ENCODE results near the gene PPFIA3. TPM values are rescaled to one million over a fixed set of nuclear protein-coding genes. Genes with fewer than 3 reads are reported as not detected.

The PPFIA3 gene
- total RNA-seq, 2 donors from 2014 or later, result 2.6 to 3.9 TPM

GRCh38 chr19:49109051-49109450, 10.3 kb upstream of the PPFIA3 start:
- no peak overlapping the region for H3K27ac Mint-ChIP-seq

GRCh38 chr19:49109569-49110233, 9.6 kb upstream of the PPFIA3 start:
- H3K4me1 Mint-ChIP-seq, result peaks cover 17% of the 10 kb centered on the region
- H3K9me3 ChIP-seq (ENCODE audit: control insufficient read depth, low read length, poor library complexity, severe bottlenecking), result no peaks in the 10 kb centered on the region
- no peaks in the 10 kb centered on the region for H3K27me3 Mint-ChIP-seq
- H3K4me3 Mint-ChIP-seq, result no peak overlapping the region
- H3K27ac Mint-ChIP-seq, result no peak overlapping the region
- peaks cover 7% of the 10 kb centered on the region for H3K36me3 Mint-ChIP-seq (ENCODE audit: low read depth)
- DNase-seq (no peak), ATAC-seq (no peak)

More at GRCh38 chr19:49109051-49109450, 10.3 kb upstream of the PPFIA3 start:
- ATAC-seq, result no peak
- no peak for DNase-seq
- no peaks in the 10 kb centered on the region for H3K9me3 ChIP-seq (ENCODE audit: control insufficient read depth, low read length, poor library complexity, severe bottlenecking)
- Mint-ChIP-seq H3K4me3 (no peak overlapping the region), H3K36me3 (ENCODE audit: low read depth) (peaks cover 8% of the 10 kb centered on the region), H3K4me1 (peaks cover 16% of the 10 kb centered on the region), H3K27me3 (no peaks in the 10 kb centered on the region)

DNA sequence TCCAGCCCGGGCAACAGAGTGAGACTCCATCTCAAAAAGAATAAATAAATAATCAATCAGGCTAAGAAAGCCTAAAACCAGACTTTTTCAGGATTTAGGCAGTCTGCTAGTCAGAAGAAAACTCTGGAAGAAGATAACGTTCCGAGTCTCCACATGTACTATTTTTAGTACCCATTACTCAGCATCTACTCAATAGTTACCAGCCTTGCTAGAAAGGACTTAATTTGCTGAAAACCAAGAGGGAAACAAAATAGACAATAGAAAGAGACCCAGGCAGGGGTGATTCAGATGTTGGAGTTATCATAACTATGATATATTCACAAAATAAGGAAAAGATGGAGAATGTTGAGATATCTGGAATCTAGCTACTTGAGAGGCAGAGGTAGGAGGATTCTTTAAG, 8.8 kb upstream of the PPFIA3 start:
- Mint-ChIP-seq H3K4me3 (no peak overlapping the region), H3K4me1 (peaks cover 17% of the 10 kb centered on the region), H3K27me3 (no peaks in the 10 kb centered on the region), H3K27ac (no peak overlapping the region), H3K36me3 (ENCODE audit: low read depth) (peaks cover 6% of the 10 kb centered on the region)
- DNase-seq (no peak), ATAC-seq (no peak)
- H3K9me3 ChIP-seq (ENCODE audit: control insufficient read depth, low read length, poor library complexity, severe bottlenecking), result no peaks in the 10 kb centered on the region

GRCh38 chr19:49111218-49111998, 7.9 kb upstream of the PPFIA3 start:
- ATAC-seq (no peak), DNase-seq (no peak)
- Mint-ChIP-seq H3K4me3 (peak overlapping the region; percentile 7), H3K27ac (no peak overlapping the region), H3K27me3 (no peaks in the 10 kb centered on the region), H3K4me1 (peaks cover 20% of the 10 kb centered on the region), H3K36me3 (ENCODE audit: low read depth) (peaks cover 6% of the 10 kb centered on the region)
- no peaks in the 10 kb centered on the region for H3K9me3 ChIP-seq (ENCODE audit: control insufficient read depth, low read length, poor library complexity, severe bottlenecking)

DNA sequence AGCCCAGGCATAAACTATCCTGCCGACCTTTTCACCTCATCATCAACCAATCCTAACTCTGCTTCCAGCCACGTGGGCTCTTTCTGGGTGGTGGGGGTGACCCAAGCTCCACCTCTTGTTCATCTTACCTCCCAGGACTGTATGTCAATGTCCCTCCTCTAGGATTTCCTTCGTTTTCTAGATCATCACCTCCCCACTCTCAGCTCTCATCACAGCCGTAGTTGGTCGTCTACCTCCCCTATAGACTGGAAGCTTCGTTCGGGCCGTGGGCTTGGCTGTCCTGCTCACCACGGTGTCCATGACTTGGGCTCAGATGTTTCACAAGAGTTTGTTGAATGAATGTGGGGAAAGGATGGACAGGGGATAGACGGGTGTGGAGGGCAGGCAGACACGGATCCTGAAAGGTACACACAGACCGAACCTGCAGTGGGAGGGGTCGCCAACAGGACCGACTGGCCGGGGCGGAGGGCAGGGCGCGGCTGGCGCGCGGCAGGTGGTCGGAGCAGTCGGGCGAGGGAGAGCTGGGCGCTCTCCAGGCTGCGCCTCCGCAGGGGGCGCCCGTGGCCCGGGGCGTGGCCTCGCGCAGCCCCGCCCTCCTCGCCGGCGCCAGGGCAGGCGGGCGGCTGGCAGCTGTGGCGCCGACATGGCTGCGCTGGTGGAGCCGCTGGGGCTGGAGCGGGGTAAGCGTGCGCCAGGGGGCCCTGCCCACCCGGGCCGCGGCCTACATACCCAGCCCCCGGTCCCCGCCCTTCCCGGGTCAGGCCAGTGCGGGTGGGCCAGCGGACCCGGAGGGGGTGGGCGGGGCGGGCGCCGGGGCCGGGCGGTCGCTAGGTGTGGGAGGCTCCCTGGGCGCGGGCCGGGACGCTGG, 5.3 kb upstream of the PPFIA3 start, which contains the start of gene LIN7B:
Gene LIN7B, plus strand, starts transcription at position 609 of the 868 bp plus-strand sequence. Its CDS starts 35 bp downstream, at position 644.
- no peaks in the 10 kb centered on the region for H3K36me3 Mint-ChIP-seq (ENCODE audit: low read depth)
- ATAC-seq, result peak; percentile 66

DNA sequence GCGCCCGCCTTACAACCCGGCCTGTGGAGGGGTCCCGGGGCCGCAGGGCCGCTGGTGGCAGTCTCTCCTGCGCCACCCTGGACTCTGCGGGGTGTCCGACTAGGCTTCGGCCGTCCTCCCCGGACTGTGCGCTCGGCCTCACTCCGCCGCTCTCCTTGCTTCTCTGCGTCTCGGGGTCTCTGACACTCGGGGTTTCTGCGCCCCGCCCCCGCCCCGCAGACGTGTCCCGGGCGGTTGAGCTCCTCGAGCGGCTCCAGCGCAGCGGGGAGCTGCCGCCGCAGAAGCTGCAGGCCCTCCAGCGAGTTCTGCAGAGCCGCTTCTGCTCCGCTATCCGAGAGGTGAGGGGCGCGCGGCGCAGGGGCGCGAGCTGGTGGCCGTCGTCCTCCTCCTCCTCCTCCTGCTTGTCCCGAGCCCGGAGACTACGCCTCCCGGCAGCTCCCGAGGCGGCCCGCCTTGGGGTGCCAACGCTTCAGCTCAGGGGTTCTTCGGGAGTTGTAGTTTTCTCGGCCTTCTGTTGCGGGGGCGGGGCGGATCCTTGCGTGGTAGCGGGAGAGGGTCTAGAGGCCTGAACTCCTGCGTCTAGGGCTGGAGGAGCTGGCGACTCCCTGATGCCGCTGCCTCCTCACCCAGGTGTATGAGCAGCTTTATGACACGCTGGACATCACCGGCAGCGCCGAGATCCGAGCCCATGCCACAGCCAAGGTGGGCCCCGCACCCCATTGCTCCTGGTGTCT, 4.5 kb upstream of the PPFIA3 start:
- Mint-ChIP-seq H3K4me1 (peaks cover 30% of the 10 kb centered on the region), H3K36me3 (ENCODE audit: low read depth) (no peaks in the 10 kb centered on the region), H3K27ac (peak overlapping the region; percentile 61), H3K4me3 (peak overlapping the region; percentile 86), H3K27me3 (no peaks in the 10 kb centered on the region)
- DNase-seq, result peak in 2 of 3 donors; percentile 27 to 29
- no peaks in the 10 kb centered on the region for H3K9me3 ChIP-seq (ENCODE audit: control insufficient read depth, low read length, poor library complexity, severe bottlenecking)
- ATAC-seq, result no peak

More for the DNA sequence above, 5.3 kb upstream of the PPFIA3 start, which contains the start of gene LIN7B:
- no peaks in the 10 kb centered on the region for H3K9me3 ChIP-seq (ENCODE audit: control insufficient read depth, low read length, poor library complexity, severe bottlenecking)
- Mint-ChIP-seq H3K27me3 (no peaks in the 10 kb centered on the region), H3K4me1 (peaks cover 29% of the 10 kb centered on the region), H3K4me3 (peak within 1 kb of the TSS; percentile 86), H3K27ac (peak within 1 kb of the TSS; percentile 61)
- DNase-seq, result peak; percentile 78 to 83 (median 80)

- Mint-ChIP-seq H3K27ac (peak overlapping the region; percentile 83), H3K4me3 (no peak overlapping the region), H3K36me3 (ENCODE audit: low read depth) (no peaks in the 10 kb centered on the region), H3K27me3 (peaks cover 5% of the 10 kb centered on the region), H3K4me1 (peaks cover 40% of the 10 kb centered on the region)
- H3K9me3 ChIP-seq (ENCODE audit: control insufficient read depth, low read length, poor library complexity, severe bottlenecking), result no peaks in the 10 kb centered on the region
- DNase-seq (no peak), ATAC-seq (no peak)
These were observed 2.8 kb upstream of the PPFIA3 start for GRCh38 chr19:49116544-49116943.

- Mint-ChIP-seq H3K27me3 (peaks cover 5% of the 10 kb centered on the region), H3K4me1 (peaks cover 42% of the 10 kb centered on the region), H3K27ac (peak overlapping the region; percentile 95), H3K36me3 (ENCODE audit: low read depth) (no peaks in the 10 kb centered on the region), H3K4me3 (peak overlapping the region; percentile 92)
- no peak for DNase-seq
- H3K9me3 ChIP-seq (ENCODE audit: control insufficient read depth, low read length, poor library complexity, severe bottlenecking), result no peaks in the 10 kb centered on the region
- ATAC-seq, result no peak
These were observed 1.4 kb upstream of the PPFIA3 start for GRCh38 chr19:49117677-49118564.

GRCh38 chr19:49118565-49119410, 556 bp upstream of the PPFIA3 start, which contains the start of gene C19orf73:
Gene C19orf73, minus strand, starts transcription at chr19:49119143. Its CDS starts 121 bp downstream, at chr19:49119022.
- H3K36me3 Mint-ChIP-seq (ENCODE audit: low read depth), result no peaks in the 10 kb centered on the region
- no peaks in the 10 kb centered on the region for H3K9me3 ChIP-seq (ENCODE audit: control insufficient read depth, low read length, poor library complexity, severe bottlenecking)
- peak within 1 kb of the TSS; percentile 95 for H3K27ac Mint-ChIP-seq
- peak within 1 kb of the TSS; percentile 92 for H3K4me3 Mint-ChIP-seq
- peaks cover 5% of the 10 kb centered on the region for H3K27me3 Mint-ChIP-seq
- peaks cover 37% of the 10 kb centered on the region for H3K4me1 Mint-ChIP-seq
- DNase-seq (peak; percentile 95 to 96 (median 96)), ATAC-seq (peak; percentile 84)

DNA sequence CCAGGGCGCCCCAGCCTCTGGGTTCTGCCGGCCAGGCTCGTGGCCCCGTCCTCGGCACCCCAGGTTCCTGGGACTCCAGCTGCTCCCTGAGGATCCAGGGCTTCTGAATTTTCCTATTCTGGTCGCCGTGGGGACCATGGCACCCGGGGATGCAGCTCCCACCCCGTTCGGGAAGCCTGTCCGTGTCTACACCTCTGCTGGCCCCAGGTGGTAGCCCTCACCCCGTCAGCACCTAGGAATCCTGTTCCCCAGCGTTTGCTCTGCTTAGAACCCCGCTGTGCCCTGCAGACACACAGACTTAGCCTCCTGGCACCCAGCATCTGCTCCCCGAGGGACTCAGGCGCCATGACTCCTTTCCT, 960 bp downstream of the PPFIA3 start:
- Mint-ChIP-seq H3K4me3 (peak overlapping the region; percentile 92), H3K4me1 (peaks cover 30% of the 10 kb centered on the region), H3K27ac (peak overlapping the region; percentile 71), H3K36me3 (ENCODE audit: low read depth) (no peaks in the 10 kb centered on the region), H3K27me3 (peaks cover 5% of the 10 kb centered on the region)
- DNase-seq, result no peak
- H3K9me3 ChIP-seq (ENCODE audit: control insufficient read depth, low read length, poor library complexity, severe bottlenecking), result no peaks in the 10 kb centered on the region
- no peak for ATAC-seq

GRCh38 chr19:49120868-49121267, 1.5 kb downstream of the PPFIA3 start:
- no peak for ATAC-seq
- Mint-ChIP-seq H3K27me3 (peaks cover 5% of the 10 kb centered on the region), H3K27ac (peak overlapping the region; percentile 71), H3K36me3 (ENCODE audit: low read depth) (no peaks in the 10 kb centered on the region), H3K4me3 (peak overlapping the region; percentile 92), H3K4me1 (peaks cover 30% of the 10 kb centered on the region)
- DNase-seq, result no peak
- no peaks in the 10 kb centered on the region for H3K9me3 ChIP-seq (ENCODE audit: control insufficient read depth, low read length, poor library complexity, severe bottlenecking)
